Astrocyte (in vitro differentiated cells and primary cell): Measurements from ENCODE around the gene DLGAP4. TPM values are rescaled to one million over a fixed set of nuclear protein-coding genes. Genes with fewer than 3 reads are reported as not detected.

Experiments used
- DNase-seq: peaks from one replicate; pipeline ENCODE4 v3.0.0-alpha.2; 2010; ENCODE audit warnings: low read depth
- FAIRE-seq: peaks from 2 replicates; lab custom pipeline; 2011; peaks lifted over from hg19 to GRCh38; lab: Jason Lieb, UNC
- H2AFZ ChIP-seq: 2 replicates; pipeline ENCODE4 v1.6.0; 2012; ENCODE audit warnings: low read depth, low read length, inconsistent platforms
- H3K27ac ChIP-seq: 2 replicates; pipeline ENCODE4 v1.5.1; 2011; ENCODE audit warnings: low read depth, low read length, inconsistent platforms
- H3K27me3 ChIP-seq: 2 replicates; pipeline ENCODE4 v1.6.0; 2011; ENCODE audit warnings: low read length, inconsistent platforms; ENCODE audit not compliant: insufficient read depth
- H3K36me3 ChIP-seq: 2 replicates; pipeline ENCODE4 v1.5.1; 2011; ENCODE audit warnings: low read length, inconsistent platforms; ENCODE audit not compliant: insufficient read depth
- H3K4me1 ChIP-seq: 2 replicates; pipeline ENCODE4 v1.5.1; 2011; ENCODE audit warnings: low read length, inconsistent platforms; ENCODE audit not compliant: insufficient read depth
- H3K4me2 ChIP-seq: 2 replicates; pipeline ENCODE4 v1.6.0; 2012; ENCODE audit warnings: low read length, inconsistent platforms
- H3K4me3 ChIP-seq: 2 replicates; pipeline ENCODE4 v1.5.1; 2011; ENCODE audit warnings: low read depth, mild to moderate bottlenecking, low read length, inconsistent platforms; ENCODE audit not compliant: insufficient read depth
- H3K79me2 ChIP-seq: 2 replicates; pipeline ENCODE4 v1.6.0; 2012; ENCODE audit warnings: mild to moderate bottlenecking, low read length, inconsistent platforms; ENCODE audit not compliant: insufficient read depth
- H3K9ac ChIP-seq: 2 replicates; pipeline ENCODE4 v1.6.0; 2012; ENCODE audit warnings: mild to moderate bottlenecking, low read length, inconsistent platforms
- H3K9me3 ChIP-seq: 2 replicates; pipeline ENCODE4 v1.5.1; 2012; ENCODE audit warnings: low read depth, mild to moderate bottlenecking, low read length, inconsistent platforms; ENCODE audit not compliant: insufficient read depth
- H4K20me1 ChIP-seq: 2 replicates; pipeline ENCODE4 v1.6.0; 2012; ENCODE audit warnings: low read length, inconsistent platforms; ENCODE audit not compliant: insufficient read depth
- H3K27ac Mint-ChIP-seq: one replicate; pipeline ENCODE4 v1.8.0; 2021; ENCODE audit warnings: mild to moderate bottlenecking, mixed read lengths; ENCODE audit not compliant: unreplicated experiment
- H3K27me3 Mint-ChIP-seq: one replicate; pipeline ENCODE4 v1.8.0; 2021; ENCODE audit warnings: low read depth, mixed read lengths; ENCODE audit not compliant: unreplicated experiment
- H3K36me3 Mint-ChIP-seq: one replicate; pipeline ENCODE4 v1.8.0; 2021; ENCODE audit warnings: low read depth, mixed read lengths; ENCODE audit not compliant: unreplicated experiment
- H3K4me1 Mint-ChIP-seq: one replicate; pipeline ENCODE4 v1.8.0; 2021; ENCODE audit warnings: low read depth, mixed read lengths; ENCODE audit not compliant: unreplicated experiment
- H3K4me3 Mint-ChIP-seq: one replicate; pipeline ENCODE4 v1.8.0; 2021; ENCODE audit warnings: mild to moderate bottlenecking, moderate library complexity, mixed read lengths; ENCODE audit not compliant: unreplicated experiment
- H3K9me3 Mint-ChIP-seq: one replicate; pipeline ENCODE4 v1.8.0; 2021; ENCODE audit warnings: mild to moderate bottlenecking, mixed read lengths; ENCODE audit not compliant: unreplicated experiment
- EZH2 ChIP-seq: IDR thresholded peaks from 2 replicates; pipeline ENCODE4 v1.6.1; 2012; ENCODE audit warnings: mild to moderate bottlenecking, low read length, inconsistent platforms; ENCODE audit not compliant: insufficient read depth
- total RNA-seq: library from RNA; stranded (reverse); gene quantifications from 2 replicates; pipeline ENCODE4 v1.2.1, GENCODE V29; 2021
- TF ChIP-seq, protein P1 (sequence below): IDR thresholded peaks from 2 replicates; pipeline ENCODE4 v1.5.1; 2011; ENCODE audit warnings: low read depth, mild to moderate bottlenecking, inconsistent platforms, low read length, moderate library complexity; ENCODE audit not compliant: insufficient read depth

DLGAP4 gene
- total RNA-seq, 1 donor from 2014 or later = 135 TPM

DNA sequence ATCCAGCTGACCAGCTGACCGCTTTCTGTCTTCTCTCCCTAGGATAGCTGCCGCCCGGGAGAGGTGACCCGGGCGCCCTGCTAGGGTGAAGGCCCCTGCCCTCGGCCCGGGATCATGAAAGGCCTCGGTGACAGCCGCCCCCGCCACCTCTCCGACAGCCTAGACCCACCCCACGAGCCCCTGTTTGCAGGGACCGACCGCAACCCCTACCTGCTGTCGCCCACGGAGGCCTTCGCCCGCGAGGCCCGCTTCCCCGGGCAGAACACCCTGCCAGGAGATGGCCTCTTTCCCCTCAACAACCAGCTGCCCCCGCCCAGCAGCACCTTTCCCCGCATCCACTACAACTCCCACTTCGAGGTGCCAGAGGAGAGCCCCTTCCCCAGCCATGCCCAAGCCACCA lies 125.5 kb downstream of the DLGAP4 start:
- TF ChIP-seq, protein P1, sequence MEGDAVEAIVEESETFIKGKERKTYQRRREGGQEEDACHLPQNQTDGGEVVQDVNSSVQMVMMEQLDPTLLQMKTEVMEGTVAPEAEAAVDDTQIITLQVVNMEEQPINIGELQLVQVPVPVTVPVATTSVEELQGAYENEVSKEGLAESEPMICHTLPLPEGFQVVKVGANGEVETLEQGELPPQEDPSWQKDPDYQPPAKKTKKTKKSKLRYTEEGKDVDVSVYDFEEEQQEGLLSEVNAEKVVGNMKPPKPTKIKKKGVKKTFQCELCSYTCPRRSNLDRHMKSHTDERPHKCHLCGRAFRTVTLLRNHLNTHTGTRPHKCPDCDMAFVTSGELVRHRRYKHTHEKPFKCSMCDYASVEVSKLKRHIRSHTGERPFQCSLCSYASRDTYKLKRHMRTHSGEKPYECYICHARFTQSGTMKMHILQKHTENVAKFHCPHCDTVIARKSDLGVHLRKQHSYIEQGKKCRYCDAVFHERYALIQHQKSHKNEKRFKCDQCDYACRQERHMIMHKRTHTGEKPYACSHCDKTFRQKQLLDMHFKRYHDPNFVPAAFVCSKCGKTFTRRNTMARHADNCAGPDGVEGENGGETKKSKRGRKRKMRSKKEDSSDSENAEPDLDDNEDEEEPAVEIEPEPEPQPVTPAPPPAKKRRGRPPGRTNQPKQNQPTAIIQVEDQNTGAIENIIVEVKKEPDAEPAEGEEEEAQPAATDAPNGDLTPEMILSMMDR = no peak
- no peak for TF ChIP-seq EZH2
- no peak overlapping the region for H3K9ac ChIP-seq
- Mint-ChIP-seq H3K9me3 (no peaks in the 10 kb centered on the region), H3K4me1 (no peaks in the 10 kb centered on the region), H3K36me3 (no peaks in the 10 kb centered on the region), H3K4me3 (no peak overlapping the region), H3K27me3 (peaks cover 37% of the 10 kb centered on the region), H3K27ac (no peak overlapping the region)
- H3K4me3 ChIP-seq = no peak overlapping the region
- no peaks in the 10 kb centered on the region for H3K79me2 ChIP-seq
- DNase-seq (no peak), FAIRE-seq (no peak)
- H3K4me2 ChIP-seq = no peak overlapping the region
- no peaks in the 10 kb centered on the region for H3K36me3 ChIP-seq
- H3K9me3 ChIP-seq = no peaks in the 10 kb centered on the region
- no peaks in the 10 kb centered on the region for H4K20me1 ChIP-seq
- no peak overlapping the region for H2AFZ ChIP-seq
- H3K27ac ChIP-seq = no peak overlapping the region
- H3K27me3 ChIP-seq = no peaks in the 10 kb centered on the region
- H3K4me1 ChIP-seq = no peaks in the 10 kb centered on the region

DNA sequence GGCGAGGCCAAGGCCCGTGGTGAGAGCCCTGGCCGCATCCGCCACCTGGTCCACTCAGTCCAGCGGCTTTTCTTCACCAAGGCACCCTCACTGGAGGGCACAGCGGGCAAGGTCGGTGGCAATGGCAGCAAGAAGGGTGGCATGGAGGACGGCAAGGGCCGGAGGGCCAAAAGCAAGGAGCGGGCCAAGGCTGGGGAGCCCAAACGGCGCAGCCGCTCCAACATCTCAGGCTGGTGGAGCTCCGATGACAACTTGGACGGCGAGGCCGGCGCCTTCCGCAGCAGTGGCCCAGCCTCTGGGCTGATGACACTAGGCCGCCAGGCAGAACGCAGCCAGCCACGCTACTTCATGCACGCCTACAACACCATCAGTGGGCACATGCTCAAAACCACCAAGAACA lies 126.0 kb downstream of the DLGAP4 start:
- no peak for TF ChIP-seq EZH2
- TF ChIP-seq, protein P1 = no peak
- no peaks in the 10 kb centered on the region for H3K79me2 ChIP-seq
- H3K36me3 Mint-ChIP-seq = no peaks in the 10 kb centered on the region
- H3K4me3 ChIP-seq = no peak overlapping the region
- no peak overlapping the region for H3K4me3 Mint-ChIP-seq
- H3K9me3 ChIP-seq = no peaks in the 10 kb centered on the region
- DNase-seq (no peak), FAIRE-seq (no peak)
- H3K4me2 ChIP-seq = no peak overlapping the region
- no peaks in the 10 kb centered on the region for H3K4me1 Mint-ChIP-seq
- peaks cover 35% of the 10 kb centered on the region for H3K27me3 Mint-ChIP-seq
- H3K27ac ChIP-seq = no peak overlapping the region
- no peaks in the 10 kb centered on the region for H4K20me1 ChIP-seq
- no peaks in the 10 kb centered on the region for H3K9me3 Mint-ChIP-seq
- no peak overlapping the region for H2AFZ ChIP-seq
- H3K9ac ChIP-seq = no peak overlapping the region
- H3K36me3 ChIP-seq = no peaks in the 10 kb centered on the region
- no peaks in the 10 kb centered on the region for H3K4me1 ChIP-seq
- H3K27me3 ChIP-seq = peaks cover 3% of the 10 kb centered on the region
- no peak overlapping the region for H3K27ac Mint-ChIP-seq

DNA sequence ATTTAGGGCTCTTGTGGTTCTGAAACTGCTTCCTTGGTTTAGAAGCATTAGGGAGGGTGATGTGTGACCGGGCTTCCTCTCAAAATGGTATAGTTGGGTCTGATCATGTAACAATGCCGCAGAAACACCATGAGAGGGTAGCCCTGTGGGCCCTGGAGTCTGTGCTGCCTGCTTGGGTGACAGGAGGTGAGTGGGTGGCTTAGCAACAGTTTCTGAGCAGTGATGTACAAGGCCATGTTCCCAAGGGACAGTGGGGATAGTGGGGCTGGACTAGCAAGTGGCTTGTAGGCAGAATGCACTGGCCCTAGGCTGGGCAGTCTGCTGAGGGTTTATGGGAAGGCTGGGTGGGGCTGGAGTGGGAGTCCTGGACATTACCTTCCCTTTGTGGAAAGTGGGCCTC lies 128.2 kb downstream of the DLGAP4 start:
- H3K4me3 Mint-ChIP-seq = no peak overlapping the region
- no peaks in the 10 kb centered on the region for H3K4me1 Mint-ChIP-seq
- no peak overlapping the region for H3K4me3 ChIP-seq
- peak overlapping the region; percentile 15 for H3K27ac Mint-ChIP-seq
- DNase-seq = no peak
- H3K9ac ChIP-seq = no peak overlapping the region
- H3K4me2 ChIP-seq = no peak overlapping the region
- no peaks in the 10 kb centered on the region for H4K20me1 ChIP-seq
- TF ChIP-seq, protein P1 = no peak
- TF ChIP-seq EZH2 = no peak
- no peaks in the 10 kb centered on the region for H3K9me3 ChIP-seq
- FAIRE-seq = no peak
- no peaks in the 10 kb centered on the region for H3K9me3 Mint-ChIP-seq
- peaks cover 35% of the 10 kb centered on the region for H3K27me3 Mint-ChIP-seq
- H2AFZ ChIP-seq = no peak overlapping the region
- no peaks in the 10 kb centered on the region for H3K36me3 ChIP-seq
- H3K27ac ChIP-seq = no peak overlapping the region
- no peaks in the 10 kb centered on the region for H3K79me2 ChIP-seq
- no peaks in the 10 kb centered on the region for H3K4me1 ChIP-seq
- peaks cover 8% of the 10 kb centered on the region for H3K27me3 ChIP-seq
- H3K36me3 Mint-ChIP-seq = no peaks in the 10 kb centered on the region
